ENCODE data around the gene PGLYRP1.

Gene PGLYRP1

GRCh38 chr19:46022431-46023310 lies at the start of gene PGLYRP1:
TSS of gene PGLYRP1 (minus strand) at chr19:46023053. CDS start at chr19:46023021, 32 bp downstream.
- DNase-seq (ENCODE audit: low read depth in 3 of 3) = no peak

GRCh38 chr19:46069806-46070341 lies 47.0 kb upstream of the PGLYRP1 start:
- no peak for DNase-seq (ENCODE audit: low read depth in 3 of 3)

- DNase-seq (ENCODE audit: low read depth in 3 of 3) = no peak
Measured at GRCh38 chr19:46068345-46069258, 45.7 kb upstream of the PGLYRP1 start.

GRCh38 chr19:46067691-46068090 lies 44.8 kb upstream of the PGLYRP1 start:
- DNase-seq (ENCODE audit: low read depth in 3 of 3) = no peak

GRCh38 chr19:46066471-46066870 lies 43.6 kb upstream of the PGLYRP1 start:
- no peak for DNase-seq (ENCODE audit: low read depth in 3 of 3)

- no peak for DNase-seq (ENCODE audit: low read depth in 3 of 3)
Measured at GRCh38 chr19:46065486-46066071, 42.7 kb upstream of the PGLYRP1 start.

GRCh38 chr19:46063201-46063600 lies 40.3 kb upstream of the PGLYRP1 start:
- no peak for DNase-seq (ENCODE audit: low read depth in 3 of 3)

- no peak for DNase-seq (ENCODE audit: low read depth in 3 of 3)
Measured at GRCh38 chr19:46060012-46060411, 37.2 kb upstream of the PGLYRP1 start.

- DNase-seq (ENCODE audit: low read depth in 3 of 3) = no peak
Measured at GRCh38 chr19:46058778-46059177, 35.9 kb upstream of the PGLYRP1 start.

- no peak for DNase-seq (ENCODE audit: low read depth in 3 of 3)
Measured at GRCh38 chr19:46056536-46056935, 33.7 kb upstream of the PGLYRP1 start.

GRCh38 chr19:46052896-46053295 lies 30.0 kb upstream of the PGLYRP1 start:
- DNase-seq (ENCODE audit: low read depth in 3 of 3) = no peak

GRCh38 chr19:46049597-46049996 lies 26.7 kb upstream of the PGLYRP1 start:
- DNase-seq (ENCODE audit: low read depth in 3 of 3) = no peak

GRCh38 chr19:46043519-46043918 lies 20.7 kb upstream of the PGLYRP1 start:
- DNase-seq (ENCODE audit: low read depth in 3 of 3) = no peak

- no peak for DNase-seq (ENCODE audit: low read depth in 3 of 3)
Measured at GRCh38 chr19:46042252-46042883, 19.5 kb upstream of the PGLYRP1 start.

GRCh38 chr19:46040952-46041500 lies 18.2 kb upstream of the PGLYRP1 start, which contains the start of gene IGFL4:
TSS of gene IGFL4 (minus strand) at chr19:46041002. CDS start at chr19:46040962, 40 bp downstream.
- no peak for DNase-seq (ENCODE audit: low read depth in 3 of 3)

- no peak for DNase-seq (ENCODE audit: low read depth in 3 of 3)
Measured at GRCh38 chr19:46040125-46040524, 17.3 kb upstream of the PGLYRP1 start.

GRCh38 chr19:46036744-46037128 lies 13.9 kb upstream of the PGLYRP1 start:
- no peak for DNase-seq (ENCODE audit: low read depth in 3 of 3)

- DNase-seq (ENCODE audit: low read depth in 3 of 3) = no peak
Measured at GRCh38 chr19:46035986-46036743, 13.3 kb upstream of the PGLYRP1 start.

- DNase-seq (ENCODE audit: low read depth in 3 of 3) = no peak
Measured at GRCh38 chr19:46035546-46035945, 12.7 kb upstream of the PGLYRP1 start.

GRCh38 chr19:46033401-46033800 lies 10.5 kb upstream of the PGLYRP1 start:
- no peak for DNase-seq (ENCODE audit: low read depth in 3 of 3)
